ENCODE measurements around the gene CEP170B.
"Not testable (repeated sequence)": the region's sequence is repeated elsewhere in the genome, so short reads cannot be mapped to it uniquely, and the experiment has no call there.

CEP170B gene

GRCh38 chr14:104912053-104912452 is 47.0 kb downstream of the CEP170B start:
- Mint-ChIP-seq H3K4me1 (peaks cover 8% of the 10 kb centered on the region), H3K27ac (no peak overlapping the region), H3K36me3 (ENCODE audit: low read depth) (peaks cover 4% of the 10 kb centered on the region), H3K27me3 (ENCODE audit: low read depth, poor library complexity) (peaks cover 73% of the 10 kb centered on the region), H3K4me3 (no peak overlapping the region), H3K9me3 (peaks cover 51% of the 10 kb centered on the region)
- no peak for TF ChIP-seq CTCF (IDR thresholded peaks at IDR 0.05)
- DNase-seq, result no peak

- H3K27ac Mint-ChIP-seq, result no peak overlapping the region
- no peak for DNase-seq
- H3K9me3 Mint-ChIP-seq, result peaks cover 38% of the 10 kb centered on the region
- peaks cover 3% of the 10 kb centered on the region for H3K4me1 Mint-ChIP-seq
- no peak for TF ChIP-seq CTCF (IDR thresholded peaks at IDR 0.05)
- peaks cover 61% of the 10 kb centered on the region for H3K27me3 Mint-ChIP-seq (ENCODE audit: low read depth, poor library complexity)
- H3K36me3 Mint-ChIP-seq (ENCODE audit: low read depth), result peaks cover 4% of the 10 kb centered on the region
- H3K4me3 Mint-ChIP-seq, result no peak overlapping the region
Measured at GRCh38 chr14:104913435-104913834, 48.4 kb downstream of the CEP170B start.

- Mint-ChIP-seq H3K4me1 (peaks cover 15% of the 10 kb centered on the region), H3K27me3 (ENCODE audit: low read depth, poor library complexity) (peaks cover 32% of the 10 kb centered on the region), H3K27ac (no peak overlapping the region), H3K9me3 (peaks cover 38% of the 10 kb centered on the region), H3K36me3 (ENCODE audit: low read depth) (peaks cover 7% of the 10 kb centered on the region), H3K4me3 (no peak overlapping the region)
- DNase-seq, result no peak
- TF ChIP-seq CTCF (IDR thresholded peaks at IDR 0.05), result no peak
Measured at GRCh38 chr14:104917116-104917515, 52.0 kb downstream of the CEP170B start.

GRCh38 chr14:104917993-104918392 is 52.9 kb downstream of the CEP170B start:
- Mint-ChIP-seq H3K36me3 (ENCODE audit: low read depth) (peaks cover 7% of the 10 kb centered on the region), H3K4me3 (no peak overlapping the region)
- no peak for TF ChIP-seq CTCF (IDR thresholded peaks at IDR 0.05)

GRCh38 chr14:104919152-104919992 is 54.3 kb downstream of the CEP170B start:
- Mint-ChIP-seq H3K27ac (peak overlapping the region; percentile 15), H3K27me3 (ENCODE audit: low read depth, poor library complexity) (peaks cover 22% of the 10 kb centered on the region), H3K9me3 (peaks cover 34% of the 10 kb centered on the region), H3K4me1 (peaks cover 15% of the 10 kb centered on the region)
- DNase-seq; H3K36me3 Mint-ChIP-seq (ENCODE audit: low read depth); H3K4me3 Mint-ChIP-seq: not testable (repeated sequence)

More at GRCh38 chr14:104917993-104918392, 52.9 kb downstream of the CEP170B start:
- DNase-seq, result no peak
- peaks cover 31% of the 10 kb centered on the region for H3K27me3 Mint-ChIP-seq (ENCODE audit: low read depth, poor library complexity)
- H3K27ac Mint-ChIP-seq, result no peak overlapping the region
- peaks cover 15% of the 10 kb centered on the region for H3K4me1 Mint-ChIP-seq
- H3K9me3 Mint-ChIP-seq, result peaks cover 35% of the 10 kb centered on the region

- no peak for TF ChIP-seq CTCF (IDR thresholded peaks at IDR 0.05)
- no peak for DNase-seq
- peaks cover 7% of the 10 kb centered on the region for H3K36me3 Mint-ChIP-seq (ENCODE audit: low read depth)
- no peak overlapping the region for H3K4me3 Mint-ChIP-seq
- H3K4me1 Mint-ChIP-seq, result peaks cover 15% of the 10 kb centered on the region
- peaks cover 17% of the 10 kb centered on the region for H3K27me3 Mint-ChIP-seq (ENCODE audit: low read depth, poor library complexity)
- no peak overlapping the region for H3K27ac Mint-ChIP-seq
- peaks cover 34% of the 10 kb centered on the region for H3K9me3 Mint-ChIP-seq
Measured at GRCh38 chr14:104919993-104920315, 54.9 kb downstream of the CEP170B start.

Measured in nephron progenitor cell (in vitro differentiated cells).